ENCODE data around the gene EXOC6B. TPM values are rescaled to one million over a fixed set of nuclear protein-coding genes. Genes with fewer than 3 reads are reported as not detected.
"Not testable (repeated sequence)": the region's sequence is repeated elsewhere in the genome, so short reads cannot be mapped to it uniquely, and the experiment has no call there.

The EXOC6B gene
- total RNA-seq, 4 donors from 2014 or later = 21.0 to 57.7 (median 36.1) TPM

GRCh38 chr2:72649810-72650209 lies 176.0 kb downstream of the EXOC6B start:
- Histone ChIP-seq H3K27ac (no peak overlapping the region), H3K9me3 (peaks cover 0 to 8% (median 0%) of the 10 kb centered on the region in 3 donors), H3K4me3 (no peak overlapping the region), H3K27me3 (no peaks in the 10 kb centered on the region), H3K36me3 (no peaks in the 10 kb centered on the region), H3K4me1 (no peaks in the 10 kb centered on the region)
- 85 to 96% methylated on average over 6 of the region's 6 CpGs for WGBS, 2 donors
- TF ChIP-seq CTCF (IDR thresholded peaks at IDR 0.05) (no peak), POLR2A (IDR thresholded peaks at IDR 0.05) (no peak)
- no peak for DNase-seq
- intact Hi-C loops (cut with DNase I) = no loop called here

GRCh38 chr2:72641221-72641620 lies 184.6 kb downstream of the EXOC6B start:
- intact Hi-C loops (cut with DNase I); H3K4me3 ChIP-seq; H3K9me3 ChIP-seq; H3K36me3 ChIP-seq; H3K27ac ChIP-seq; H3K4me1 ChIP-seq; DNase-seq; H3K27me3 ChIP-seq: not testable (repeated sequence)
- 91% methylated on average over 5 of the region's 8 CpGs; no CpG with 5 or more reads in 1 of the 2 donors for WGBS, 2 donors

GRCh38 chr2:72638600-72639211 lies 187.1 kb downstream of the EXOC6B start:
- H3K9me3 ChIP-seq = no peaks in the 10 kb centered on the region
- 66 to 88% methylated on average over 3 to 4 of the region's 6 CpGs for WGBS, 2 donors
- intact Hi-C loops (cut with DNase I) = no loop called here
- no peak overlapping the region for H3K27ac ChIP-seq
- no peaks in the 10 kb centered on the region for H3K27me3 ChIP-seq
- DNase-seq = no peak
- no peak for TF ChIP-seq CTCF (IDR thresholded peaks at IDR 0.05)
- no peaks in the 10 kb centered on the region for H3K4me1 ChIP-seq
- H3K4me3 ChIP-seq = no peak overlapping the region
- no peaks in the 10 kb centered on the region for H3K36me3 ChIP-seq

- WGBS, 2 donors = 75 to 80% methylated on average over 3 of the region's 3 CpGs
- DNase-seq = no peak
- intact Hi-C loops (cut with DNase I) = no loop called here
These were observed 189.6 kb downstream of the EXOC6B start for GRCh38 chr2:72636210-72636609.

GRCh38 chr2:72630767-72631166 lies 195.1 kb downstream of the EXOC6B start:
- 42 to 46% methylated on average over 2 of the region's 2 CpGs for WGBS, 2 donors
- Histone ChIP-seq H3K9me3 (no peaks in the 10 kb centered on the region), H3K27me3 (no peaks in the 10 kb centered on the region), H3K36me3 (no peaks in the 10 kb centered on the region), H3K4me3 (no peak overlapping the region), H3K4me1 (peaks cover 0 to 15% (median 0%) of the 10 kb centered on the region in 3 donors), H3K27ac (no peak overlapping the region)
- no peak for TF ChIP-seq CTCF (IDR thresholded peaks at IDR 0.05)
- no peak for TF ChIP-seq POLR2A (IDR thresholded peaks at IDR 0.05)
- intact Hi-C loops (cut with DNase I) = no loop called here
- DNase-seq = no peak

More at GRCh38 chr2:72636210-72636609, 189.6 kb downstream of the EXOC6B start:
- TF ChIP-seq CTCF (IDR thresholded peaks at IDR 0.05) = no peak
- TF ChIP-seq POLR2A (IDR thresholded peaks at IDR 0.05) = no peak
- Histone ChIP-seq H3K4me1 (no peaks in the 10 kb centered on the region), H3K27me3 (no peaks in the 10 kb centered on the region), H3K36me3 (no peaks in the 10 kb centered on the region), H3K27ac (no peak overlapping the region), H3K9me3 (no peaks in the 10 kb centered on the region), H3K4me3 (no peak overlapping the region)

GRCh38 chr2:72629062-72629461 lies 196.8 kb downstream of the EXOC6B start:
- no peak for TF ChIP-seq CTCF (IDR thresholded peaks at IDR 0.05)
- TF ChIP-seq POLR2A (IDR thresholded peaks at IDR 0.05) = no peak
- Histone ChIP-seq H3K36me3 (no peaks in the 10 kb centered on the region), H3K4me3 (no peak overlapping the region), H3K27ac (no peak overlapping the region), H3K9me3 (no peaks in the 10 kb centered on the region), H3K4me1 (peaks cover 0 to 15% (median 0%) of the 10 kb centered on the region in 3 donors), H3K27me3 (no peaks in the 10 kb centered on the region)
- 61 to 83% methylated on average over 1 of the region's 1 CpG for WGBS, 2 donors
- intact Hi-C loops (cut with DNase I) = no loop called here
- no peak for DNase-seq

Measured in esophagus squamous epithelium (tissue), 5 donors.